22Rv1 (cell line): ENCODE data around the gene MSI2.

Source experiments
- CTCF ChIP-seq: fragments of 450-650 bp; IDR thresholded peaks from 2 replicates; pipeline ENCODE4 v1.5.1; 2017; ENCODE audit warnings: mild to moderate bottlenecking
- ZFX ChIP-seq: fragments of 450-650 bp; IDR thresholded peaks from 2 replicates; pipeline ENCODE4 v1.6.1; 2017; ENCODE audit warnings: antibody characterized with exemption, borderline replicate concordance

DNA sequence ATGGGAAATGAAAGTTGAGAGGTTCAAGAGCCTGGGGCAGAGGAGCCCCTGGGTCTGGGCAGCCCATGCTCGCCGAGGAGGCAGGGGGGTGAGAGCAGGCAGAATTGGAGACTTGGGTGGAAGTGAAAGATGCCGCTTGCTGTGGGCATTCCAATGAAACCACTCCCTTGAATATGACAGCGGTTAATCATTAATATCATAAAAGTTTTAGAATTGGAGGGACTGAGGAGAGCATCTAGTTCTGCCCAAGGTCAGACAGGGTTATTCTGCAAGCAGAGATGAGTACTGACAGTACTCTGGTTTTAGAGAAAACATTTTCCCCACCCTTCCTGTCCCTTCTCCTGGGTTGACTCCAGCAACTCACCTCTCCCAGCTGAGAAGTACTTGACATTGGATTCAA is 180.2 kb downstream of the MSI2 start:
- TF ChIP-seq CTCF (no peak), ZFX (no peak)
